NB4 (cell line): ENCODE results near the gene FRMPD1.
A peak's percentile ranks its signal among the peaks of the same experiment; 100 is the strongest.

ENCODE experiments used
- DNase-seq: peaks from one replicate; pipeline ENCODE4 v3.0.0; 2010; ENCODE audit warnings: low read depth
- H3K4me3 ChIP-seq: one replicate; pipeline ENCODE4 v1.5.1; 2011; ENCODE audit warnings: mild to moderate bottlenecking, low read depth, low read length, moderate library complexity
- CTCF ChIP-seq: IDR thresholded peaks from one replicate; pipeline ENCODE4 v1.5.1; 2012; ENCODE audit warnings: low read depth, low read length
- MAX ChIP-seq: IDR thresholded peaks from 2 replicates; pipeline ENCODE4 v1.6.1; 2011; ENCODE audit warnings: low read depth, low read length
- MYC ChIP-seq: IDR thresholded peaks from 2 replicates; pipeline ENCODE4 v1.6.1; 2011; ENCODE audit warnings: low read depth, low read length
- POLR2A ChIP-seq: IDR thresholded peaks from 2 replicates; pipeline ENCODE4 v1.6.1; 2011; ENCODE audit warnings: mild to moderate bottlenecking; ENCODE audit not compliant: insufficient read length; ENCODE audit errors: extremely low read depth

FRMPD1 gene

GRCh38 chr9:37740631-37741328 lies 90.0 kb downstream of the FRMPD1 start:
- TF ChIP-seq POLR2A (no peak), MYC (no peak), CTCF (no peak), MAX (no peak)
- H3K4me3 ChIP-seq, result no peak overlapping the region
- no peak for DNase-seq

- no peak overlapping the region for H3K4me3 ChIP-seq
- no peak for DNase-seq
- TF ChIP-seq MAX (no peak), POLR2A (no peak), CTCF (no peak), MYC (no peak)
These were observed 95.2 kb downstream of the FRMPD1 start for GRCh38 chr9:37745970-37746369.

GRCh38 chr9:37746448-37747270 lies 95.9 kb downstream of the FRMPD1 start:
- no peak for DNase-seq
- TF ChIP-seq MAX (no peak), MYC (no peak), CTCF (no peak), POLR2A (no peak)
- no peak overlapping the region for H3K4me3 ChIP-seq

- TF ChIP-seq MYC (peak; percentile 92), POLR2A (no peak), CTCF (peak; percentile 75), MAX (peak; percentile 91)
- no peak overlapping the region for H3K4me3 ChIP-seq
- DNase-seq, result peak; percentile 61
These were observed 96.6 kb downstream of the FRMPD1 start for GRCh38 chr9:37747271-37747753.

- H3K4me3 ChIP-seq, result no peak overlapping the region
- TF ChIP-seq MAX (no peak), POLR2A (no peak), MYC (no peak), CTCF (no peak)
- DNase-seq, result no peak
These were observed 98.4 kb downstream of the FRMPD1 start for GRCh38 chr9:37749129-37749528.
